ENCODE results near the gene KRTAP12-1.
"Not testable (repeated sequence)": the region's sequence is repeated elsewhere in the genome, so short reads cannot be mapped to it uniquely, and the experiment has no call there.

The KRTAP12-1 gene

GRCh38 chr21:44666401-44667320 lies 15.3 kb downstream of the KRTAP12-1 start, which contains the start of gene KRTAP12-2:
KRTAP12-2 (minus strand) TSS chr21:44666927; CDS start chr21:44666886, 41 bp downstream.
- no peak for DNase-seq

GRCh38 chr21:44664691-44665090 lies 17.3 kb downstream of the KRTAP12-1 start:
- no peak for DNase-seq

GRCh38 chr21:44661567-44661966 lies 20.4 kb downstream of the KRTAP12-1 start:
- not testable (repeated sequence) for DNase-seq

GRCh38 chr21:44658913-44659595 lies 22.9 kb downstream of the KRTAP12-1 start:
- DNase-seq: no peak

- no peak for DNase-seq
These were observed 23.4 kb downstream of the KRTAP12-1 start for GRCh38 chr21:44658541-44658910.

- no peak for DNase-seq
These were observed 24.1 kb downstream of the KRTAP12-1 start, which contains the start of gene KRTAP12-3 for GRCh38 chr21:44657635-44658540. KRTAP12-3 (plus strand) TSS chr21:44657932; CDS start chr21:44657980, 48 bp downstream.

- DNase-seq: no peak
These were observed 25.1 kb downstream of the KRTAP12-1 start for GRCh38 chr21:44656868-44657267.

GRCh38 chr21:44654576-44655175 lies 27.3 kb downstream of the KRTAP12-1 start, which contains the start of gene KRTAP12-4:
KRTAP12-4 (minus strand) TSS chr21:44654659; CDS start chr21:44654614, 45 bp downstream.
- no peak for DNase-seq

GRCh38 chr21:44653656-44654575 lies 28.0 kb downstream of the KRTAP12-1 start:
- no peak for DNase-seq

- DNase-seq: no peak
These were observed 28.8 kb downstream of the KRTAP12-1 start for GRCh38 chr21:44653123-44653522.

- DNase-seq: no peak
These were observed 30.8 kb downstream of the KRTAP12-1 start for GRCh38 chr21:44650973-44651675.

GRCh38 chr21:44650265-44650972 lies 31.5 kb downstream of the KRTAP12-1 start:
- no peak for DNase-seq

GRCh38 chr21:44649521-44650100 lies 32.4 kb downstream of the KRTAP12-1 start:
- no peak for DNase-seq

GRCh38 chr21:44648557-44649311 lies 33.2 kb downstream of the KRTAP12-1 start:
- no peak for DNase-seq

GRCh38 chr21:44647222-44647552 lies 34.8 kb downstream of the KRTAP12-1 start:
- DNase-seq: no peak

GRCh38 chr21:44646366-44647221 lies 35.4 kb downstream of the KRTAP12-1 start, which contains the start of gene KRTAP10-11:
KRTAP10-11 (plus strand) TSS chr21:44646414; CDS start chr21:44646459, 45 bp downstream.
- not testable (repeated sequence) for DNase-seq

- DNase-seq: no peak
These were observed 37.1 kb downstream of the KRTAP12-1 start for GRCh38 chr21:44644878-44645277.
